Measurements from ENCODE around the gene TRMT2A.
"Not testable (repeated sequence)": the region's sequence is repeated elsewhere in the genome, so short reads cannot be mapped to it uniquely, and the experiment has no call there.

Gene TRMT2A

DNA sequence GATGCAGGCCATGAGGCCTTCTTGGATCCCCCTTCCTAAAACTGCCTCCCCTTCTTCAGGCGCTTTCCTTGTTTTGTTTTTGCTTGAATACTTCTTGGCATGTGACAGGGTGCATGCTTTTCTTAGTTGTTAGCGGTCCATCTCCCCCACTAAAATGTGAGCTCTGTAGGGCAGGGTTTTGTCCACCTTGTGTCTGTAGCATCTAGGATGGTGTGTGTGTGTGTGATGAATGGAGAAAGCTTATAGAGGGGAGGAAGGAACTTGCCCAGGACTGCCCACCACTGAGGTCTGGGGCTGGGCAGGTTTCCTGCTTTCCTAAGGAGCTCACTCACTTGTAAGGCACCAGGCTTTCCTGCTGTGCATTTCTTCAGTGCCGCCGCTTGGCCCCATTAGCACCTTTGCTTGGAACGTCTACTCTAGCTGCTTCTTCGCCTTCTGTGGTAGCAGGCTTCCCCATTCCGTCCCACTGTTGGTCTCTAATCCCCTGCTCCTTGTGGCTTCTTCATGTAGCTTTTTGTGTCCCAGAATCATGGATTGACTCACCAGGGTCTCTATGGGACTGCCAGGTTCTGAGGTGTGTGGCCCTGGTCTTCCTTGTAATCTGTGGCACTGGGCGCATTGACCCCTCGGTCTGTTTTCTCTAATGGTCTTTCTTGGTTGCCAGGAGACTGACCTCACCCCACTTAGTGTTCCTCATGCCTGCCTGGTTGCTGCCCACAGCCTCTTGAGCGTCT is 33.7 kb downstream of the TRMT2A start:
- DNase-seq = no peak

DNA sequence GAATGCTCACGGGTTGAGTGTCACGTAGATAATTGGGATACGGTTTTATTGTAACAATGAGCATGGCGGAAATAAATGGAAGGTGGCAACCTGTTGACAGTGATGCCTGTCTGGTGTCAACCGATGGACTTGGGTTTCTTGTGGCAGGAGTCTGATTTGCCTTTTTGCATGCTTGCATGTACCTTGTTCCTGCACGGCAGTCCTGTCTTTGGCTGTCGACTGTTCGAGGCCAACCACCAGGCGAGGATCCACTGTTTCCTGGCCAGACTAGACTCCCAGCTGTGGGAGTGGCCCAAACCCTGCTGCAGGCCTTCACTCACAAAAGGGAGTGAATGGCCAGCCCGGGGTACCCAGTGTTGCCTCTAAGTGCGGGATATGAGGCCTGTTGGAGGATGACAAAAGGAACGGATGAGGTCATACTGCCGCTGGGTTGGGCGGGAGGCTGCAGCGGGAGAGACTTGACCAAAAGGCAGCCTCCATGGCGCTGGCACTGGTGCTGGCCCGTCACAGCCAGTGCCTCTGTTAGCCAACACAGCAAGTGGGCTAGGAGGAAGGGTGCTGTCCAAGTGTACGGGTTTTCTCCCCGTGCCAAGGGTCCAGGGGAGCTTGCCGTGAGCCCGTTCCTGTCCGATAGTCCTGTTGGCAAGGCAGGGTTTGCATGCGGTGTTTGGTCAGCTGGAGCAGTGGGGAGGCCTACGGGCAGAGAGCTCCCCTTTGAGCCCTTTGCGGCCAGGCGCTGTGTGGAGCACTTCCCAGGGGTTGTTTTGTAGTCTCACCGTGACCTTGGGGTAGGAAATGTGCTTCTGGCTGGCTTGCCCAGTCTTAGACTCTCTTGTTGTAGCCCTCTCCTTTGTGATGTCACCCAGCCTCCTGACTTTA is 36.0 kb downstream of the TRMT2A start:
- peak; percentile 6 for DNase-seq

GRCh38 chr22:20080445-20080775 is 36.6 kb downstream of the TRMT2A start:
- peak; percentile 53 for DNase-seq

- DNase-seq = peak; percentile 83
Observed at GRCh38 chr22:20079745-20080444, 37.1 kb downstream of the TRMT2A start, which contains the start of gene DGCR8. Gene DGCR8 (plus strand): TSS chr22:20080241. CDS start chr22:20085964, 5,723 bp downstream.

DNA sequence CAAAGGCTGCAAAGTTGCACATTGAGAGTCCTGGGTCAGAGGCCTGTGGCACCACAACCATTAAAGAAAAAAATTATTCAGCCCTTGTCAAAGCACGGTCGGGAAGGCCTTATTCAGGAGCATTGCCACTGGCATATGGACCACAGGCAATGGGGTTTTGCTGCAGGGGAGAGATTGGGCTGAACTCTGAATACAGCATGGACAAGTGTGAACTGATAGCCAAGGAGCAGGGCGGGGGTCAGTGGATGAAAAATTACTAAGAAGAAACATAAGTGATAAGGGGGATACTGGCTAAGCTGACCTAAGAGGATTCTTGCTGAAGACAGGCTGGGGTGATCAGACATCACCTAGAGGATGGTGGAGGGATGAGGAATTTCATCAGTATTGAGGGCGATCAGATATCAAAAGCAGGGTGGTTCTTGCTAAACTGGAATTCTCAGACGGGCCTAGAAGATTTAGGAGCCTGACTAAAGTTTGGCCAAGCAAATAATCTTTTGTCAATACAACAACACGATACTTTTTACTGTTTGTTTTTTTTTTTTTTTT is 40.3 kb downstream of the TRMT2A start:
- no peak for DNase-seq

GRCh38 chr22:20071524-20071972 is 45.5 kb downstream of the TRMT2A start:
- no peak for DNase-seq

DNA sequence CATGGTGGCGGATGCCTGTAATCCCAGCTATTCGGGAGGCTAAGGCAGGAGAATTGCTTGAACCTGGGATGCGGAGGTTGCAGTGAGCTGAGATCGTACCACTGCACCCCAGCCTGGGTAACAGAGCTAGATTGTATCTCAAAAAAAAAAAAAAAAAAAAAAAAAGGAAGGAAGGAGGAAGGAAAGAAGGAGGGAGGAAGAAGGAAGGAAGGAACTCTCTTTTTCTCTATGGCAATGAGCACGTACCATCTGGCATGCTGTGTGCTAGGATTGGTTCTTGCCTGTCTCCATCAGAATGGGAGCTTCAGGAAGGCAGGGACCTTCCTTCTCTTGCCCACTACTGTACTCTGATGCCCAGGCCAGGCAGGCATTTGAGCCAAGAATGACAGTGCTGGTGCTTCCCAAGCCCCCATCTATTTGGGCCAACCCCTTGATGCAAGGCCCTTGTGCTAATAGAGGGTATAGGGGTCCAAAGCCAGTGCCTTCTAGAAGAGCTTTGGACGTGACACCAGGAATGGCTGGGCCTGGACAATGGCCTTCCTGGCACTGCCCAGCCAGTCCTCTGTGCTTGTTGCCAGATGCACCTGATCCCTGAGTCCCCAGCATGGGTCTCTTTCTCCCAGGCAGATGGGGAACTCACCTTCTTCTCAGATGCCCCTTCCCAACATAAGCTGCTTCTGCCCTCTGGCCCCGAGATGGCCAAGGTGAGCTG is 47.5 kb downstream of the TRMT2A start:
- no peak for DNase-seq

DNA sequence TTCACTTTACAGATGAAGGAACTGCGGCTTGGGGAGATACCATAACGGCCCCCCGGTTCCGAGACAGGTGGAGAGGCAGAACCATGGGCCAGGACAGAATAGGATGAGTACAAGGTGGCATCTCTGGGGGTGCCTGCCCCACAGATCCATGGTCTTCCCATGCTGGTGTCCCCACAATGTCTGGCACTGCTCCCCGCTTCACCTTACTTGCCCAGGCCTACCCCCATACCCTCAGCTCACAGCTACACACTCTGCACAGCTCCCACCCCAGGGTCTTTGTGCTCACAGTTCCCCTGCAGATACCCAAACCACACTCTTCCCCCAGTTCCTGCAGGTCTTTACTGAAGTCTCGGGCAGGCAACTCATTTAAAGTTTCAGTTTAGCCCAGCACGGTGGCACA is 48.4 kb downstream of the TRMT2A start:
- no peak for DNase-seq

DNA sequence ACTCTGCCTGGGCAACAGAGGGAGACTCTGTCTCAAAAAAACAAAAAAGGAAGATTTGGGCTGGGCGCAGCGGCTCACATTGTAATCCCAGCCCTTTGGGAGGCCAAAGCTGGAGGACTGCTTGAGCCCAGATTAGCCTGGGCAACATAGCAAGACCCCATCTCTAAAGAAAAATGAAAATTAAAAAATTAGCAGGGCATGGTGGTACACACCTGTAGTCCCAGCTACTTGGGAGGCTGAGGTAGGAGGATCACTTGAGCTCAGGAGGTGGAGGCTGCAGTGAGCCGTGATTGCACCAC is 49.7 kb downstream of the TRMT2A start:
- not testable (repeated sequence) for DNase-seq

- no peak for DNase-seq
Observed at GRCh38 chr22:20066617-20067383, 50.2 kb downstream of the TRMT2A start.

- no peak for DNase-seq
Observed at GRCh38 chr22:20065896-20066616, 51.0 kb downstream of the TRMT2A start.

GRCh38 chr22:20064545-20065262 is 52.3 kb downstream of the TRMT2A start:
- DNase-seq = no peak

DNA sequence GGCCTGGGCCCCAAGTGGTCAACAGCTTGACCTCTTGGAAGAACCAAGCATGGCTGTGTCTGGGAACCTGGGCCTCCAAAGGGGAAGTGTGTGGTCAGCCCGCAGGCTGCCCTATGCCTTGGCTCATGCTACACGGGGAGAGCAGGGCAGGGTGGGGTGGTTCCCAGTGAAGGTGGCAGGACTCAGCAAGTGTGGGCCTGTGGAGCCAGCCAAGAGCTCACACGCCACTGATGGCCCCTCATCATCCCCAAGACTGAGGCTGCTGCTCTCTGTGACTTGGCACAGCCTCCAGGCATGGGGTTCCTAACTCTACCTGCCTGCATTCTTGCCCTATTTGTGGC is 52.9 kb downstream of the TRMT2A start:
- no peak for DNase-seq

DNA sequence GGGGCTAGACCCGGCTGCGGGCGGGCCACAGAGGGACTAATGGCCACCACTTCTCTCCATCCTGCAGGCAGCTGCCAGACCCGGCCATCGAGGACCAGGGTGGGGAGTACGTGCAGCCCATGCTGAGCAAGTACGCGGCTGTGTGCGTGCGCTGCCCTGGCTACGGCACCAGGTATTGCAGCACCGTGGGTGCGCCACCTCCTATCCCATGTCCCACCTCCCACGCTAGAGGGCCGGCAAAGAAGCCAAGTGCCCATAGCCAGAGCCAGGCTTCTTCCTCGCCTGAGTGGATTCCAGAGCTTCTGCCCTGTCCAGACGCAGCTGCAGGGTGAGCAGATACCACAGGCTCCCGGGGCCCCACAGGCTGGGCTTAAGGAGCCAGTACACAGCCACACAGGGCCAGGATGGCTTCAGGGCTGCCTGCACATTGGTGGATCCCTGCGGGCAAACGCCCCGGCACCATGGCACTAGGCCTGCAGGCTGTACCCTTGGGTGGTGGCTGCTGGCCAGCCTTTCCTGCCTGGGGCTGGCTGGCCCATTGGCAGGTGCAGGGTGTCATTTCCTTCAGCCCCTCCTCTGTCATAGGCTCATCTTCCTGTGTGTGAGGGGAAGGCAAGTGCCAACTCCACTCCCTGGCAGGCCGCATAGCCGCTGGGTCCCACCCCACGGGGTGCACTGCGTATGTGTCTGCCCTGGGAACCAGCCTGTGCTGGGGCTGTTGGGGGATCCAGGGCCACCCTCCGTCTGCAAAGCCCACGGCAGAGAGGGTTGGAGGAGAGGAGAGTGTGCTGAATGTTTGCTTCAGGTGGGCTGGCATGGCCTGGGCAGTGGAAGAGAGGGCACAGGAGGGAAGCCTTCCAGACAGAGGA is 53.5 kb downstream of the TRMT2A start:
- DNase-seq = no peak

DNA sequence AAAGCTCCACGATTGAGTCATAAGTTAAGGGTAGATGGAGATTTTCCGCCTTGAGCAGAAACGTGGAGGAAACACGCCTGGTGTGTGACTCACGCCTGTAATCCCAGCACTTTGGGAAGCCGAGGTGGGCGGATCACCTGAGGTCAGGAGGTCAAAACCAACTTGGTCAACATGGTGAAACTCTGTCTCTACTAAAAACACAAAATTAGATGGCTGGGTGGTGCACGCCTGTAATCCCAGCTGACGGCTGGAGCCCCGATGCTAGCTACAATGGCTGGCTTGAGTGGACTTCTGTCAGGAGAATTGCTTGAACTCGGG is 54.3 kb downstream of the TRMT2A start:
- DNase-seq = no peak

GRCh38 chr22:20062043-20062765 is 54.8 kb downstream of the TRMT2A start:
- no peak for DNase-seq
